K562 (cell line): ENCODE measurements around the gene CKAP5. TPM values are rescaled to one million over a fixed set of nuclear protein-coding genes. Genes with fewer than 3 reads are reported as not detected.

Source experiments
- ATAC-seq: fragments of 200-7000 bp; cut with Tn5 transposase; 3 replicates; pipeline ENCODE4 v1.9.1; 2020; ENCODE audit warnings: moderate library complexity
- BruUV-seq: library from RNA; stranded (reverse); fragments of 400-500 nt; replicated peaks from 2 replicates; lab custom pipeline; 2021; lab: Mats Ljungman, UMichigan
- CTCF ChIA-PET: fragments of 300-600 bp; formaldehyde crosslinking; extraction: SDS; loops from one replicate; lab custom pipeline; 2021; ENCODE audit warnings: low intra/inter-chr PET ratio; lab: Yijun Ruan, JAX
- POLR2A ChIA-PET: fragments of 300-600, 350-650 bp; sonication (Branson Sonifier 250); formaldehyde crosslinking; extraction: SDS; loops from one replicate; lab custom pipeline; 2021; ENCODE audit warnings: antibody characterized with exemption, inconsistent platforms; lab: Yijun Ruan, JAX
- DNase-seq, 4 experiments: peaks; one replicate each; pipeline versions ENCODE4 v3.0.0 to v3.0.0-alpha.2; 2011 to 2018; ENCODE audit warnings: low spot score in 3 of 4, mixed read lengths in 3 of 4; ENCODE audit errors: extremely low read depth in 1 of 4
- FAIRE-seq: peaks from 2 replicates; lab custom pipeline; 2011; peaks lifted over from hg19 to GRCh38; lab: Jason Lieb, UNC
- H2AFZ ChIP-seq: 2 replicates; pipeline ENCODE4 v1.6.0; 2011; ENCODE audit warnings: low read depth, low read length, control low read depth, inconsistent platforms
- H3K27ac ChIP-seq: fragments of 200-600 bp; 3 replicates; pipeline ENCODE4 v1.8.0; 2011; ENCODE audit warnings: low read depth, mild to moderate bottlenecking, control low read depth, inconsistent platforms, low read length, moderate library complexity, mixed read lengths; ENCODE audit errors: extremely low read depth
- H3K27me3 ChIP-seq, 2 experiments: fragments of 300-600 bp in 1 of 2; 2 replicates in 1 of 2; 3 replicates in 1 of 2; pipeline versions ENCODE4 v1.6.0 to v1.8.0; 2011; ENCODE audit warnings: inconsistent platforms in 2 of 2, low read length in 2 of 2, mild to moderate bottlenecking in 1 of 2, mixed read lengths in 1 of 2, moderate library complexity in 1 of 2; ENCODE audit not compliant: control insufficient read depth in 2 of 2, insufficient read depth in 2 of 2
- H3K36me3 ChIP-seq: fragments of 300-600 bp; 3 replicates; pipeline ENCODE4 v1.8.0; 2011; ENCODE audit warnings: mild to moderate bottlenecking, low read length, inconsistent platforms; ENCODE audit not compliant: control insufficient read depth, insufficient read depth
- H3K4me1 ChIP-seq, 2 experiments: fragments of 200-600 bp in 1 of 2; replicated peaks in 1 of 2; 2 replicates in 1 of 2; 3 replicates in 1 of 2; pipeline versions ENCODE4 v1.5.1 to v1.8.0; 2011; ENCODE audit warnings: inconsistent platforms in 2 of 2, low read length in 2 of 2, mild to moderate bottlenecking in 1 of 2, mixed read lengths in 1 of 2, moderate library complexity in 1 of 2; ENCODE audit not compliant: control insufficient read depth in 2 of 2, insufficient read depth in 2 of 2
- H3K4me2 ChIP-seq: 2 replicates; pipeline ENCODE4 v1.6.1; 2011; ENCODE audit warnings: low read length, control low read depth, inconsistent platforms, mixed read lengths; ENCODE audit not compliant: insufficient read depth
- H3K4me3 ChIP-seq: fragments of 200-600 bp; sonication (generic), shearing (Covaris generic); 2 replicates; pipeline ENCODE4 v1.5.1; 2016; ENCODE audit warnings: control low read depth, inconsistent platforms
- H3K79me2 ChIP-seq: fragments of 200-600 bp; 3 replicates; pipeline ENCODE4 v1.8.0; 2011; ENCODE audit warnings: low read length, inconsistent platforms; ENCODE audit not compliant: control insufficient read depth, insufficient read depth
- H3K9ac ChIP-seq, 2 experiments: 2 replicates each; pipeline versions ENCODE4 v1.6.0 to v1.6.1; 2011; ENCODE audit warnings: low read depth in 2 of 2, low read length in 2 of 2, control low read depth in 1 of 2, inconsistent platforms in 1 of 2, mild to moderate bottlenecking in 1 of 2, mixed read lengths in 1 of 2; ENCODE audit not compliant: insufficient read depth in 1 of 2
- H3K9me1 ChIP-seq: one replicate; pipeline ENCODE4 v1.6.0; 2011; ENCODE audit warnings: inconsistent platforms, mild to moderate bottlenecking, low read length, moderate library complexity; ENCODE audit not compliant: control insufficient read depth, insufficient read depth
- H3K9me3 ChIP-seq: replicated peaks from 2 replicates; pipeline ENCODE4 v1.5.1; 2011; ENCODE audit warnings: low read depth, low read length, inconsistent platforms; ENCODE audit not compliant: control insufficient read depth, insufficient read depth
- H4K20me1 ChIP-seq: replicated peaks from 2 replicates; pipeline ENCODE4 v1.6.1; 2011; ENCODE audit warnings: low read length, inconsistent platforms, mixed read lengths; ENCODE audit not compliant: control insufficient read depth, insufficient read depth
- ESRRA ChIP-seq: fragments of 450-650 bp; IDR thresholded peaks from 2 replicates; pipeline ENCODE4 v1.6.1; 2014; ENCODE audit warnings: low read depth, mild to moderate bottlenecking, moderate library complexity, borderline replicate concordance
- GTF2F1 ChIP-seq: IDR thresholded peaks from 2 replicates; pipeline ENCODE4 v1.6.1; 2011; ENCODE audit warnings: low read depth, low read length, improper control_type of control experiment
- HOXB6 ChIP-seq: fragments of 250-450 bp; sonication (Bioruptor Pico); IDR thresholded peaks from 2 replicates; pipeline ENCODE4 v1.5.1; 2022; ENCODE audit warnings: mild to moderate bottlenecking, borderline replicate concordance
- ID3 ChIP-seq, 2 experiments: fragments of 250-450 bp in 1 of 2; fragments of 450-650 bp in 1 of 2; sonication (Bioruptor Pico) in 1 of 2; IDR thresholded peaks; 2 replicates each; pipeline versions ENCODE4 v1.6.1 to v1.8.0; 2016 to 2021; ENCODE audit warnings: mild to moderate bottlenecking in 2 of 2, moderate library complexity in 2 of 2, missing compliant biosample characterization in 1 of 2, missing genetic modification characterization in 1 of 2
- KLF10 ChIP-seq: fragments of 250-450 bp; sonication (Bioruptor Pico); IDR thresholded peaks from 2 replicates; pipeline ENCODE4 v1.6.1; 2021; ENCODE audit warnings: matching md5 sums
- NCOA1 ChIP-seq: fragments of 450-650 bp; IDR thresholded peaks from 2 replicates; pipeline ENCODE4 v1.6.1; 2016; ENCODE audit warnings: low read depth
- NFXL1 ChIP-seq: fragments of 450-650 bp; formaldehyde crosslinking; IDR thresholded peaks from 2 replicates; pipeline ENCODE4 v1.4.0; 2021; ENCODE audit warnings: mild to moderate bottlenecking
- NR4A1 ChIP-seq, 2 experiments: fragments of 250-450 bp in 1 of 2; fragments of 450-650 bp in 1 of 2; sonication (Bioruptor Pico) in 1 of 2; IDR thresholded peaks; 2 replicates each; pipeline versions ENCODE4 v1.4.0 to v1.6.1; 2016 to 2020; ENCODE audit warnings: mild to moderate bottlenecking in 2 of 2, missing compliant biosample characterization in 1 of 2, missing genetic modification characterization in 1 of 2, moderate library complexity in 1 of 2
- PHF8 ChIP-seq: fragments of 200-600 bp; sonication (generic); IDR thresholded peaks from 2 replicates; pipeline ENCODE4 v1.6.1; 2012; ENCODE audit warnings: mixed run types, mild to moderate bottlenecking, inconsistent platforms, low read length, moderate library complexity, borderline replicate concordance
- PRMT5 ChIP-seq: sonication (generic); formaldehyde crosslinking; IDR thresholded peaks from 2 replicates; pipeline ENCODE4 v1.5.0; 2020; ENCODE audit warnings: missing genetic modification reagents
- RBBP5 ChIP-seq: fragments of 200-600 bp; sonication (generic); IDR thresholded peaks from 2 replicates; pipeline ENCODE4 v1.6.1; 2012; ENCODE audit warnings: borderline replicate concordance, mild to moderate bottlenecking, low read length, control low read depth, inconsistent platforms; ENCODE audit not compliant: insufficient read depth, poor library complexity, severe bottlenecking
- TAL1 ChIP-seq: fragments of 450-650 bp; IDR thresholded peaks from 2 replicates; pipeline ENCODE4 v1.6.1; 2016; ENCODE audit warnings: mild to moderate bottlenecking
- THRB ChIP-seq: fragments of 450-650 bp; formaldehyde crosslinking; conservative IDR thresholded peaks from 2 replicates; pipeline ENCODE4 v1.4.0; 2022; ENCODE audit warnings: mild to moderate bottlenecking, missing genetic modification characterization
- ZBTB11 ChIP-seq, 3 experiments: fragments of 200-800 bp in 1 of 3; fragments of 250-450 bp in 1 of 3; fragments of 450-650 bp in 1 of 3; sonication (Bioruptor Pico) in 1 of 3; sonication (Bioruptor generic) in 1 of 3; formaldehyde crosslinking in 1 of 3; IDR thresholded peaks; 2 replicates each; pipeline versions ENCODE4 v1.6.1 to v1.8.0; 2016 to 2022; ENCODE audit warnings: mild to moderate bottlenecking in 2 of 3, missing genetic modification characterization in 2 of 3, missing compliant biosample characterization in 1 of 3, moderate library complexity in 1 of 3
- ZBTB7A ChIP-seq: IDR thresholded peaks from 2 replicates; pipeline ENCODE4 v1.6.1; 2011; ENCODE audit warnings: low read depth, mild to moderate bottlenecking, low read length, moderate library complexity, borderline replicate concordance; ENCODE audit not compliant: control insufficient read depth
- WGBS: fragments of 100-300 bp; shearing (Covaris generic); methylation state at CpG from one replicate; pipeline ENCODE4 v1.1.6; 2016; ENCODE audit warnings: low coverage, mixed read lengths; ENCODE audit not compliant: insufficient coverage; ENCODE audit errors: missing lambda C conversion rate; 5-methylcytosine and 5-hydroxymethylcytosine counted together
- in situ Hi-C: fragments of 300-500 bp; cut with MboI; formaldehyde crosslinking; loops from 4 replicates; pipeline ENCODE4 v1.15.0; 2018; ENCODE audit warnings: inconsistent platforms, mixed read lengths
- intact Hi-C: fragments of 100-400 bp; cut with micrococcal nuclease; formaldehyde crosslinking; loops from 2 replicates; pipeline ENCODE4 v1.14.2; 2022
- polyA plus RNA-seq, 8 experiments: library from polyadenylated mRNA; depleted of rRNA in 4 of 8; stranded (reverse) in 5 of 8; unstranded in 3 of 8; fragments of >200 nt; fragmentation: Nextera tagmentation in 2 of 8; fragmentation: Illumina TruSeq in 1 of 8; extraction: Ambion mirVana in 2 of 8; extraction: Trizol in 1 of 8; gene quantifications; 2 replicates each; pipeline versions ENCODE4 v1.2.1 to v1.2.3, GENCODE V29; 2011 to 2014; ENCODE audit warnings: inconsistent platforms in 1 of 8, missing spikeins in 1 of 8
- total RNA-seq, 7 experiments: library from RNA; depleted of rRNA in 6 of 7; stranded (reverse); fragments of >200 nt in 6 of 7; fragmentation: Illumina TruSeq in 2 of 7; extraction: Trizol in 2 of 7; gene quantifications; 2 replicates each; pipeline versions ENCODE4 v1.2.1 to v1.2.3, GENCODE V29; 2011 to 2021; ENCODE audit warnings: low replicate concordance in 1 of 7

Gene CKAP5
- total and polyA plus RNA-seq, 9 of the 15 experiments (the other 6 are each of a cell fraction or from before 2014, with no cell fraction given) = 60.1 to 239 (median 139) TPM

GRCh38 chr11:46701078-46701654, 144.9 kb downstream of the CKAP5 start:
- TSS peak; percentile 76 for BruUV-seq
- ChIA-PET CTCF (no interaction called here), POLR2A (interaction anchor here (0.6 to 1.5 kb wide), 10 partner anchors 8 to 153 kb away, joined by 3 to 7 read pairs (median 3); partner anchors contain the start of gene F2)
- Histone ChIP-seq H3K36me3 (peaks cover 50% of the 10 kb centered on the region), H4K20me1 (no peaks in the 10 kb centered on the region), H2AFZ (peak overlapping the region; percentile 100), H3K4me2 (peak overlapping the region; percentile 96), H3K27ac (peak overlapping the region; percentile 99), H3K9ac (peak overlapping the region; percentile 96 to 98), H3K4me1 (peaks cover 17 to 24% of the 10 kb centered on the region in 2 experiments), H3K79me2 (peaks cover 47% of the 10 kb centered on the region), H3K9me1 (no peaks in the 10 kb centered on the region), H3K9me3 (no peaks in the 10 kb centered on the region), H3K4me3 (peak overlapping the region; percentile 93), H3K27me3 (no peaks in the 10 kb centered on the region)
- ATAC-seq = peak; percentile 8
- 1% methylated on average over 29 of the region's 29 CpGs for WGBS
- no peak for FAIRE-seq
- DNase-seq = peak in 2 of 4 experiments; percentile 20 to 48
- in situ Hi-C loops (no loop called here), intact Hi-C loops (no loop called here)
- TF ChIP-seq PHF8 (peak; percentile 57; the same call in 1 of the 2 replicates), HOXB6 (CRISPR knock-in tag) (no peak), TAL1 (no peak), ZBTB7A (peak; percentile 29; the same call in 1 of the 2 replicates), NFXL1 (CRISPR knock-in tag) (no peak), RBBP5 (peak; percentile 12), ID3 (CRISPR knock-in tag; IDR thresholded peaks at IDR 0.05) (no peak), ID3 (tag; IDR thresholded peaks at IDR 0.05) (0 out of 2 replicates have a peak, but pooled peaks have one; percentile 5), ZBTB11 (CRISPR knock-in tag; IDR thresholded peaks at IDR 0.05) (peak in 1 of 3 experiments; percentile 93; a peak in 1 of 6 replicates), KLF10 (CRISPR knock-in tag) (no peak), THRB (CRISPR knock-in tag) (no peak), PRMT5 (CRISPR knock-in tag) (no peak), ESRRA (no peak), NCOA1 (no peak), GTF2F1 (no peak), NR4A1 (CRISPR knock-in tag; IDR thresholded peaks at IDR 0.05) (no peak), NR4A1 (tag; IDR thresholded peaks at IDR 0.05) (no peak)
